Measurements from ENCODE around the gene CWC25. TPM values are rescaled to one million over a fixed set of nuclear protein-coding genes. Genes with fewer than 3 reads are reported as not detected.

Gene CWC25
- total RNA-seq, 1 experiment from 2014 or later = 18.2 TPM

GRCh38 chr17:38867179-38867967 lies 42.3 kb upstream of the CWC25 start:
- Histone ChIP-seq H3K4me3 (ENCODE audit: low read depth, low read length) (peak overlapping the region; percentile 79), H3K9me3 (no peaks in the 10 kb centered on the region), H3K4me1 (peaks cover 12% of the 10 kb centered on the region), H3K36me3 (ENCODE audit: control insufficient read depth, insufficient read depth, low read length) (no peaks in the 10 kb centered on the region), H3K27me3 (replicated peaks; ENCODE audit: control insufficient read depth, insufficient read depth, low read length) (no peaks in the 10 kb centered on the region)
- Mint-ChIP-seq H3K27ac (ENCODE audit: unreplicated experiment) (peak overlapping the region; percentile 92), H3K9me3 (ENCODE audit: unreplicated experiment) (no peaks in the 10 kb centered on the region), H3K36me3 (ENCODE audit: insufficient read depth, unreplicated experiment) (peaks cover 62% of the 10 kb centered on the region), H3K4me3 (ENCODE audit: unreplicated experiment) (peak overlapping the region; percentile 86), H3K27me3 (ENCODE audit: insufficient read depth, unreplicated experiment) (no peaks in the 10 kb centered on the region), H3K4me1 (ENCODE audit: low read depth, unreplicated experiment) (peaks cover 7% of the 10 kb centered on the region)
- DNase-seq = peak; percentile 80 to 84
- BruUV-seq (replicated peaks) = no TSS peak
- ChIA-PET POLR2A (interaction anchor here (0.6 to 3.5 kb wide), 3 partner anchors 14 to 648 kb away, joined by 3 to 42 read pairs (median 11); partner anchors contain the start of gene RPL23), CTCF (interaction anchor here (0.5 to 3.0 kb wide), 4 partner anchors 13 to 1106 kb away, joined by 3 to 21 read pairs (median 10); partner anchors contain the start of gene RPL23)
- peak; percentile 31 to 41 for TF ChIP-seq CTCF (IDR thresholded peaks at IDR 0.05; ENCODE audit: insufficient read depth in 1 of 2, low read depth in 1 of 2, low read length in 1 of 2, severe bottlenecking in 1 of 2, unreplicated experiment in 1 of 2)
- intact Hi-C loops (cut with micrococcal nuclease; ENCODE audit: unreplicated experiment) = loop anchor here (1.0 to 5.0 kb wide), 2 partner anchors 65 to 286 kb away; no protein-coding TSS in a partner anchor

GRCh38 chr17:38864636-38865398 lies 39.7 kb upstream of the CWC25 start:
- no peaks in the 10 kb centered on the region for H3K9me3 ChIP-seq
- H3K27me3 ChIP-seq (replicated peaks; ENCODE audit: control insufficient read depth, insufficient read depth, low read length) = no peaks in the 10 kb centered on the region
- H3K4me1 ChIP-seq = no peaks in the 10 kb centered on the region
- CTCF ChIA-PET = interaction anchor here (0.7 kb wide), 2 partner anchors 57 to 83 kb away, joined by 4 to 5 read pairs; no protein-coding TSS in a partner anchor
- POLR2A ChIA-PET = interaction anchor here (0.5 kb wide), 1 partner anchor 21 kb away, joined by 3 read pairs; no protein-coding TSS in a partner anchor
- H3K27me3 Mint-ChIP-seq (ENCODE audit: insufficient read depth, unreplicated experiment) = no peaks in the 10 kb centered on the region
- H3K4me3 ChIP-seq (ENCODE audit: low read depth, low read length) = no peak overlapping the region
- no peaks in the 10 kb centered on the region for H3K9me3 Mint-ChIP-seq (ENCODE audit: unreplicated experiment)
- peak in 1 of 2 experiments; percentile 64 for TF ChIP-seq CTCF (IDR thresholded peaks at IDR 0.05; ENCODE audit: insufficient read depth in 1 of 2, low read depth in 1 of 2, low read length in 1 of 2, severe bottlenecking in 1 of 2, unreplicated experiment in 1 of 2)
- no peaks in the 10 kb centered on the region for H3K4me1 Mint-ChIP-seq (ENCODE audit: low read depth, unreplicated experiment)
- intact Hi-C loops (cut with micrococcal nuclease; ENCODE audit: unreplicated experiment) = loop anchor here (5.0 kb wide), 1 partner anchor 63 kb away; no protein-coding TSS in a partner anchor
- BruUV-seq (replicated peaks) = no TSS peak
- no peak overlapping the region for H3K27ac Mint-ChIP-seq (ENCODE audit: unreplicated experiment)
- no peak overlapping the region for H3K4me3 Mint-ChIP-seq (ENCODE audit: unreplicated experiment)
- peaks cover 54% of the 10 kb centered on the region for H3K36me3 Mint-ChIP-seq (ENCODE audit: insufficient read depth, unreplicated experiment)
- H3K36me3 ChIP-seq (ENCODE audit: control insufficient read depth, insufficient read depth, low read length) = no peaks in the 10 kb centered on the region
- no peak for DNase-seq

- Histone ChIP-seq H3K9me3 (no peaks in the 10 kb centered on the region), H3K4me3 (ENCODE audit: low read depth, low read length) (no peak overlapping the region), H3K36me3 (ENCODE audit: control insufficient read depth, insufficient read depth, low read length) (no peaks in the 10 kb centered on the region), H3K4me1 (no peaks in the 10 kb centered on the region), H3K27me3 (replicated peaks; ENCODE audit: control insufficient read depth, insufficient read depth, low read length) (no peaks in the 10 kb centered on the region)
- H3K27ac Mint-ChIP-seq (ENCODE audit: unreplicated experiment) = no peak overlapping the region
- no peaks in the 10 kb centered on the region for H3K9me3 Mint-ChIP-seq (ENCODE audit: unreplicated experiment)
- CTCF ChIA-PET = no interaction called here
- H3K36me3 Mint-ChIP-seq (ENCODE audit: insufficient read depth, unreplicated experiment) = peaks cover 20% of the 10 kb centered on the region
- H3K4me3 Mint-ChIP-seq (ENCODE audit: unreplicated experiment) = no peak overlapping the region
- TF ChIP-seq CTCF (IDR thresholded peaks at IDR 0.05; ENCODE audit: insufficient read depth in 1 of 2, low read depth in 1 of 2, low read length in 1 of 2, severe bottlenecking in 1 of 2, unreplicated experiment in 1 of 2) = no peak
- H3K4me1 Mint-ChIP-seq (ENCODE audit: low read depth, unreplicated experiment) = no peaks in the 10 kb centered on the region
- no peaks in the 10 kb centered on the region for H3K27me3 Mint-ChIP-seq (ENCODE audit: insufficient read depth, unreplicated experiment)
- no TSS peak for BruUV-seq (replicated peaks)
- no peak for DNase-seq
- intact Hi-C loops (cut with micrococcal nuclease; ENCODE audit: unreplicated experiment) = no loop called here
- POLR2A ChIA-PET = no interaction called here
These were observed 36.3 kb upstream of the CWC25 start for GRCh38 chr17:38861399-38861843.
